GM12865 (cell line): ENCODE measurements around the gene DCDC1.

Experiments
- DNase-seq: peaks from one replicate; pipeline ENCODE4 v3.0.0; 2010; ENCODE audit warnings: low read depth
- H3K4me3 ChIP-seq: 2 replicates; pipeline ENCODE4 v1.5.1; 2011; ENCODE audit warnings: mild to moderate bottlenecking, low read depth, low read length, control low read depth
- TF ChIP-seq, protein P1 (sequence below): IDR thresholded peaks from 2 replicates; pipeline ENCODE4 v1.5.1; 2011; ENCODE audit warnings: low read length, control low read depth, low read depth, inconsistent platforms; ENCODE audit not compliant: insufficient read depth; ENCODE audit errors: missing control alignments

DCDC1 gene

DNA sequence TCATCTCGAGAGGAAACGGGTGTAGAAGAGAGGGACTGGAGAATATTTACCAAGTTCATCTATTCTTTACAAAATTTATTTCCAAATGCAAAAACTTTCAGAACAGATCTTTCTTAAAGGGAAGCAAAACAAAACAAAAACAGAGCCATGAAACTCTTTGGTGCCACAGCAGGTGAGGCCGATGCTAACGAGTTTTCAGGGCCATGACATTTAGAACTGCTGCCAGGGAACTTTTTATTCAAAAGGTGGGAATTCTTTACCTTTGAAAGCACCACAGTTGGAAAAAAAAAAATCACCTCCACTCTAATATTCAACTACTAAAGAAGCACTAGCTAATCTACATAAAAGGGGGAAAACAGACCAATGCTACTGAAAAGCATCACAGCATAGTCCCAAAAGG, 230.1 kb downstream of the DCDC1 start:
- TF ChIP-seq, protein P1, sequence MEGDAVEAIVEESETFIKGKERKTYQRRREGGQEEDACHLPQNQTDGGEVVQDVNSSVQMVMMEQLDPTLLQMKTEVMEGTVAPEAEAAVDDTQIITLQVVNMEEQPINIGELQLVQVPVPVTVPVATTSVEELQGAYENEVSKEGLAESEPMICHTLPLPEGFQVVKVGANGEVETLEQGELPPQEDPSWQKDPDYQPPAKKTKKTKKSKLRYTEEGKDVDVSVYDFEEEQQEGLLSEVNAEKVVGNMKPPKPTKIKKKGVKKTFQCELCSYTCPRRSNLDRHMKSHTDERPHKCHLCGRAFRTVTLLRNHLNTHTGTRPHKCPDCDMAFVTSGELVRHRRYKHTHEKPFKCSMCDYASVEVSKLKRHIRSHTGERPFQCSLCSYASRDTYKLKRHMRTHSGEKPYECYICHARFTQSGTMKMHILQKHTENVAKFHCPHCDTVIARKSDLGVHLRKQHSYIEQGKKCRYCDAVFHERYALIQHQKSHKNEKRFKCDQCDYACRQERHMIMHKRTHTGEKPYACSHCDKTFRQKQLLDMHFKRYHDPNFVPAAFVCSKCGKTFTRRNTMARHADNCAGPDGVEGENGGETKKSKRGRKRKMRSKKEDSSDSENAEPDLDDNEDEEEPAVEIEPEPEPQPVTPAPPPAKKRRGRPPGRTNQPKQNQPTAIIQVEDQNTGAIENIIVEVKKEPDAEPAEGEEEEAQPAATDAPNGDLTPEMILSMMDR: no peak

DNA sequence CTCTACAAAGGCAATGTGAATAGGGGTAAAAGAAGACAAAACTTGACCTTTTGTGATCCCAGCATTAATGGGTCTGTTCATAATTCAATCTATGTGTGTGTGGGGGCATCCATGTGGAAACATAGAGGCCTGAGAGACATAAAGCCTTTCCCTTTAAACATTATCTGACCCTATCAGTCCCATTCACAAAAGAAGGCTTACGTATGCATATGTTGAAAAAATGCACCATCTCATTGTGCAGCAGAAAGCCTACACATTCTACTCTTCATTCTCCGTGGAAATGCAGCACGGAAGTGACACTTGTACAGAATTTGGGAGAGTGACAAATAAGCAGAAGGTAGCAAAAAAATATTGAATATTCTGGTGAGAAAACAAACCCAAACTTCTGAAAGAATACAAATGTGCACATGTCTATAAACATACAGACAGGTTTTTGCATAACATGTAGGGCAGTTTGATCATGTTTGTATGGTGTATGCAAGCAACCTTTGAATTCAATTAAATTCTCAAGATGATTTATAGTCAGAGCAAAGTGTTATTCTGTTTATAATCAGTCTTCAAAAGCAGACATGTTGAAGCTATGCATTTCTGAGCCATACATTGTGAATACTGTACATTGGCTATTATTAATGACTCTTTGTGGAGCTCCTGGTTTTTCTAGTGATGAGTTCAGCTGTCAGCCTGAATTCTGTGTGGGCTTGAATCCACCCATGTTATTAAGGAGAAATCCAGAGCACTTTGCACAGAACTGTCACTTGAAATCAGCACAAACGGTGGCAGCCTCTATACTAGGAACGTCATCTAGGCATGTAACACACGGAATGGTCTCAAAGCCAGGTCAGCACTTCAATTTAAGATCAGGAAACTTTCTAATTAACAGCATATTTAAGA, 236.8 kb downstream of the DCDC1 start:
- no peak overlapping the region for H3K4me3 ChIP-seq
- DNase-seq: no peak
- TF ChIP-seq, protein P1: no peak

More for the DNA sequence above, 230.1 kb downstream of the DCDC1 start:
- no peak for DNase-seq
- no peak overlapping the region for H3K4me3 ChIP-seq

DNA sequence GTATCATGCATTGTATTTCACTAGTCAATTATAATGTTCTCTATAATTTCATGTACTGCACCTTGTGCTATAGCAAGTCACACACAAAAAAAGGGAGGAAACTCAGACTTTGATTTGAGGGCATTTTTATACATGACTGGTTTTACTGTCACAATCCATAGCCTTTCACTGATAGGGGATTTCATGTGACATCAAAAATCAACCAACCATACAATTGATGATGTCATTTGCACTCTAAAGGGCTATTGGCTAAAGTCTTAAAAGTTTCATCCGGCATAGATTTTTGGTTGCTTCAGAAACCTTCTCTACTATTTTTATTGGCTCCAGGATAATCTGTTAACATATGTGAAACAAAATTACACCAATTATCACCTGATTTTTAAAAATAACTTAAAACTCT, 237.8 kb downstream of the DCDC1 start:
- no peak for DNase-seq
- TF ChIP-seq, protein P1: no peak
- no peak overlapping the region for H3K4me3 ChIP-seq

DNA sequence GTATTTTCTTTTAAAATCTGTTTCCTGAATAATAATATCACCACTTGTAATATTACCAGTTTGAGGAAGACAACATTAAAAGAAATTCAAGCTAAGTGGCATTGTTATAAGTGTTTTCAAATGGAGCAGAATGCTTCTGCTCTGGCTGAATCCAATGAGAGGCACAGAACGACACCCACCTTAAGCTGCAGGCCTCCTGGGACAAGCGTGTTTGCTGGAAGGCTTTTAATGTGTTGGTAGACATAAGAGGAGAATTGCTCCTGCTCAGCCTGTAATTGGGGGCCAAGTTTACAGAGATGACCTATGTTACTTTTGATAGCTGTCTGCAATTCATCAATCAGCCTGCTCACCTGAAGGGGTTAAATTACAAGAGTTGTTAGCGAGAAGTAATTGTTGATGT, 242.2 kb downstream of the DCDC1 start:
- TF ChIP-seq, protein P1: no peak
- DNase-seq: no peak
- no peak overlapping the region for H3K4me3 ChIP-seq

DNA sequence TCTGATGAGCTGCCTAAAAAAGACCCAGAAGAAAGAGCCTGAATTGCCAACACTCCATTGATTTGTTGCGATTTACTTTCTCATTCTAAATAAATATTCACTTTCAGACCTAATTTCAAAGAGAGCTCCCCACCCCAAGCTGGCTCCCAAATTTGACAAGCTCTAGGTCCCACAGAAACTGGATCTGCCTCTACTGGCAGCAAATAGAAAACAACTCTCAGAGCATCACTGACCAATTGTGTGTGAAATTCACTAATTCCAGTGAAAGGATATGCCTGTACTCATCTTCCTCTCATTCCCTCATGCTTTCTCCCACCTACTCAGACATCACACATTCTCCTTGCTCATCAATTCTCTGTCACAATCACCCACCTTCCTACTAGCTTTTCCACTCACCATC, 249.1 kb downstream of the DCDC1 start:
- H3K4me3 ChIP-seq: no peak overlapping the region
- DNase-seq: no peak
- TF ChIP-seq, protein P1: no peak

DNA sequence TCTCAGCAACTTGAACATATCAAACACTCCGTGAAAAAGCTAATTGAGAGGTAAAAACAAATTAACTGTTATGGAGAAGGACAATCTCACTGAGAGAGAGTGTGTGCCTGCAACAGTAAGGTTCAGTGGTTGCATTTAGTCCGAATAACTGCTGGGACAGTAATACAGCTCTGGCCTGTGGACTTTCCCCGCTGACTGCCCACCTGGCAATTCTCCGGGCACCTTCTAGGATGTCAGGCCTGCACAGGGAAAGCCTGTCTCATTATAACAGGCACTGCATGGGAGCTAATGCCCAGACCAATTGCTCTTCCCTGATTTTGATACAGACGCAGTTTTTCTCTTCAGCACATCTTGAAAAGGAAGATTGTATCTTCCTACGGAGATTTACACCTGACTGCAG, 251.0 kb downstream of the DCDC1 start:
- no peak overlapping the region for H3K4me3 ChIP-seq
- DNase-seq: no peak
- TF ChIP-seq, protein P1: no peak

DNA sequence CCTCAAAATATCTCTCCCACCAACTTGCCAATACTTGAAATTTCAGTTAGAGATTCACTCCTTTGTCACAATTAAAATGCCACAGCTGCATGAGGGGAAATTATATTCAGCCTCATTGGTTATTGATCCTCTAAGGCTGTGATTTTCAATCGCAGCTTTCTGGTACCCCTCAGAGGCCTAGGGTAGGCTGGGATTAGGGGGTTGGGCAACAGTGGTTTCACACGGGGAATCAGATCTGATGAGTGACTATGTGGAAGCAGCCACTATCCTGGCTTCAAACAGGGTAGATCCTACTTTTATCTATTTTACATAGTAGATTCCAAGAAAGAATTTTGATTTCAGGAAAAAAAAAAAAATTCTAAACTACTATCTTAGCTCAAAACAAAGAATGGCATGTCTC, 252.5 kb downstream of the DCDC1 start:
- no peak for DNase-seq
- TF ChIP-seq, protein P1: no peak
- H3K4me3 ChIP-seq: no peak overlapping the region
